H9 (cell line): ENCODE results near the gene DEFB126. TPM values are rescaled to one million over a fixed set of nuclear protein-coding genes. Genes with fewer than 3 reads are reported as not detected.

Experiments used
- DNase-seq: peaks from one replicate; pipeline ENCODE4 v3.0.0-alpha.2; 2017
- H2AFZ ChIP-seq: one replicate; pipeline ENCODE4 v1.6.1; 2013; ENCODE audit warnings: mild to moderate bottlenecking, low read length, control low read depth, moderate library complexity
- H2AK5ac ChIP-seq: 2 replicates; pipeline ENCODE4 v1.6.1; 2013; ENCODE audit warnings: low read length, control low read depth, mixed read lengths; ENCODE audit not compliant: insufficient read length
- H2BK120ac ChIP-seq: one replicate; pipeline ENCODE4 v1.6.1; 2013; ENCODE audit warnings: low read depth, mild to moderate bottlenecking, low read length, control low read depth, inconsistent platforms; ENCODE audit not compliant: poor library complexity, severe bottlenecking
- H2BK12ac ChIP-seq: 2 replicates; pipeline ENCODE4 v1.6.1; 2013; ENCODE audit warnings: low read length, control low read depth, mixed read lengths, low read depth; ENCODE audit not compliant: insufficient read length
- H2BK15ac ChIP-seq: 2 replicates; pipeline ENCODE4 v1.6.1; 2013; ENCODE audit warnings: low read depth, low read length, control low read depth
- H2BK20ac ChIP-seq: one replicate; pipeline ENCODE4 v1.6.1; 2013; ENCODE audit warnings: low read depth, mild to moderate bottlenecking, low read length, control low read depth, inconsistent platforms; ENCODE audit not compliant: poor library complexity, severe bottlenecking
- H2BK5ac ChIP-seq: 2 replicates; pipeline ENCODE4 v1.6.1; 2013; ENCODE audit warnings: low read length, control low read depth, mixed read lengths; ENCODE audit not compliant: insufficient read length
- H3K14ac ChIP-seq: 2 replicates; pipeline ENCODE4 v1.6.1; 2013; ENCODE audit warnings: low read length, control low read depth; ENCODE audit not compliant: insufficient read depth
- H3K18ac ChIP-seq: 2 replicates; pipeline ENCODE4 v1.6.1; 2013; ENCODE audit warnings: low read depth, mild to moderate bottlenecking, mixed read lengths, low read length, control low read depth; ENCODE audit not compliant: insufficient read length
- H3K23ac ChIP-seq: 2 replicates; pipeline ENCODE4 v1.6.1; 2013; ENCODE audit warnings: low read length, control low read depth, mixed read lengths, low read depth; ENCODE audit not compliant: insufficient read length
- H3K23me2 ChIP-seq: 2 replicates; pipeline ENCODE4 v1.6.1; 2013; ENCODE audit warnings: low read depth, mild to moderate bottlenecking, mixed read lengths, low read length, control low read depth; ENCODE audit not compliant: insufficient read length, poor library complexity, severe bottlenecking
- H3K27ac ChIP-seq: 2 replicates; pipeline ENCODE4 v1.5.1; 2013; ENCODE audit warnings: low read length, control low read depth, mixed read lengths, low read depth; ENCODE audit not compliant: insufficient read length
- H3K27me3 ChIP-seq: 2 replicates; pipeline ENCODE4 v1.6.1; 2013; ENCODE audit warnings: low read length, control low read depth, inconsistent platforms; ENCODE audit not compliant: insufficient read depth
- H3K4ac ChIP-seq: 2 replicates; pipeline ENCODE4 v1.6.1; 2013; ENCODE audit warnings: low read depth, mild to moderate bottlenecking, control low read depth, inconsistent platforms, low read length, moderate library complexity
- H3K4me1 ChIP-seq: 2 replicates; pipeline ENCODE4 v1.6.1; 2013; ENCODE audit warnings: low read length, control low read depth, inconsistent platforms; ENCODE audit not compliant: insufficient read depth
- H3K4me2 ChIP-seq: 2 replicates; pipeline ENCODE4 v1.6.1; 2013; ENCODE audit warnings: low read length, control low read depth, mixed read lengths; ENCODE audit not compliant: insufficient read length, insufficient read depth
- H3K56ac ChIP-seq: 2 replicates; pipeline ENCODE4 v1.6.1; 2013; ENCODE audit warnings: low read depth, mild to moderate bottlenecking, mixed read lengths, low read length, control low read depth; ENCODE audit not compliant: insufficient read length
- H3K79me1 ChIP-seq: 2 replicates; pipeline ENCODE4 v1.6.1; 2013; ENCODE audit warnings: low read depth, mild to moderate bottlenecking, moderate library complexity, low read length, control low read depth, inconsistent platforms; ENCODE audit not compliant: insufficient read depth, poor library complexity, severe bottlenecking
- H3K79me2 ChIP-seq: 2 replicates; pipeline ENCODE4 v1.6.1; 2013; ENCODE audit warnings: low read length, control low read depth, inconsistent platforms; ENCODE audit not compliant: insufficient read depth
- H3K9ac ChIP-seq: 2 replicates; pipeline ENCODE4 v1.6.1; 2013; ENCODE audit warnings: low read length, control low read depth, mixed read lengths; ENCODE audit not compliant: insufficient read length; ENCODE audit errors: extremely low read depth
- H3K9me3 ChIP-seq: one replicate; pipeline ENCODE4 v1.6.1; 2013; ENCODE audit warnings: low read depth, low read length, inconsistent platforms; ENCODE audit not compliant: control insufficient read depth
- H3T11ph ChIP-seq: one replicate; pipeline ENCODE4 v1.6.1; 2013; ENCODE audit warnings: mild to moderate bottlenecking, low read length, control low read depth, inconsistent platforms
- H4K20me1 ChIP-seq: one replicate; pipeline ENCODE4 v1.6.1; 2013; ENCODE audit not compliant: control insufficient read depth, insufficient read length, insufficient read depth
- H4K5ac ChIP-seq: 2 replicates; pipeline ENCODE4 v1.6.1; 2013; ENCODE audit warnings: low read depth, mild to moderate bottlenecking, mixed read lengths, low read length, control low read depth; ENCODE audit not compliant: insufficient read length
- H4K8ac ChIP-seq: replicated peaks from 2 replicates; pipeline ENCODE4 v1.6.1; 2013; ENCODE audit warnings: low read length, control low read depth, mixed read lengths, low read depth; ENCODE audit not compliant: insufficient read length
- H4K91ac ChIP-seq: 2 replicates; pipeline ENCODE4 v1.6.1; 2013; ENCODE audit warnings: low read depth, mild to moderate bottlenecking, moderate library complexity, mixed read lengths, low read length, control low read depth; ENCODE audit not compliant: insufficient read length
- H3K27ac Mint-ChIP-seq, 3 experiments: 2 replicates in 2 of 3; 3 replicates in 1 of 3; pipeline ENCODE4 v1.8.0; 2020 to 2021; ENCODE audit warnings: mixed read lengths in 3 of 3, mild to moderate bottlenecking in 1 of 3, moderate library complexity in 1 of 3
- H3K27me3 Mint-ChIP-seq: 2 replicates; pipeline ENCODE4 v1.8.0; 2021; ENCODE audit warnings: low read depth, mild to moderate bottlenecking, moderate library complexity, mixed read lengths
- H3K36me3 Mint-ChIP-seq, 3 experiments: 2 replicates in 2 of 3; 3 replicates in 1 of 3; pipeline ENCODE4 v1.8.0; 2020 to 2021; ENCODE audit warnings: low read depth in 3 of 3, mixed read lengths in 3 of 3; ENCODE audit not compliant: insufficient read depth in 1 of 3
- H3K4me1 Mint-ChIP-seq, 2 experiments: 2 replicates each; pipeline ENCODE4 v1.8.0; 2020; ENCODE audit warnings: mixed read lengths in 2 of 2
- H3K4me3 Mint-ChIP-seq, 2 experiments: 2 replicates in 1 of 2; 3 replicates in 1 of 2; pipeline ENCODE4 v1.8.0; 2020 to 2021; ENCODE audit warnings: mild to moderate bottlenecking in 2 of 2, mixed read lengths in 2 of 2, moderate library complexity in 1 of 2
- H3K9me3 Mint-ChIP-seq, 2 experiments: 2 replicates in 1 of 2; 3 replicates in 1 of 2; pipeline ENCODE4 v1.8.0; 2020; ENCODE audit warnings: mild to moderate bottlenecking in 2 of 2, mixed read lengths in 2 of 2, moderate library complexity in 1 of 2
- CTCF ChIP-seq: fragments of 200-600 bp; sonication (generic); conservative IDR thresholded peaks from 3 replicates; pipeline ENCODE4 v1.8.0; 2021; ENCODE audit warnings: antibody characterized with exemption, mild to moderate bottlenecking
- WGBS: extraction: QIAGEN DNeasy Blood & Tissue Kit; methylation state at CpG from one replicate; pipeline ENCODE4 v1.1.7; 2013; ENCODE audit warnings: missing lambda C conversion rate, low lambda C conversion rate, mixed read lengths; ENCODE audit not compliant: insufficient read length; ENCODE audit errors: extremely low coverage; 5-methylcytosine and 5-hydroxymethylcytosine counted together
- total RNA-seq: library from RNA; stranded (reverse); gene quantifications from 2 replicates; pipeline ENCODE4 v1.2.1, GENCODE V29; 2021

DEFB126 gene
- total RNA-seq, 1 experiment from 2014 or later = not detected

GRCh38 chr20:187733-188132 lies 45.3 kb downstream of the DEFB126 start:
- Histone ChIP-seq H4K5ac (no peak overlapping the region), H3K79me1 (no peaks in the 10 kb centered on the region), H3K4me2 (no peak overlapping the region), H2AFZ (no peak overlapping the region), H4K8ac (no peak overlapping the region), H2BK120ac (no peak overlapping the region), H3K9ac (no peak overlapping the region), H3K18ac (no peak overlapping the region), H2BK20ac (no peak overlapping the region), H3K27me3 (no peaks in the 10 kb centered on the region), H4K20me1 (no peaks in the 10 kb centered on the region), H3K14ac (no peak overlapping the region), H3K27ac (no peak overlapping the region), H3K56ac (no peak overlapping the region), H3K23ac (no peak overlapping the region), H3T11ph (no peak overlapping the region), H2BK5ac (no peak overlapping the region), H2BK15ac (no peak overlapping the region), H3K23me2 (no peaks in the 10 kb centered on the region), H3K79me2 (no peaks in the 10 kb centered on the region), H2BK12ac (no peak overlapping the region), H2AK5ac (no peak overlapping the region), H3K9me3 (peaks cover 18% of the 10 kb centered on the region), H3K4me1 (no peaks in the 10 kb centered on the region), H3K4ac (no peak overlapping the region), H4K91ac (no peak overlapping the region)
- Mint-ChIP-seq H3K9me3 (peaks cover 28 to 98% of the 10 kb centered on the region in 2 experiments), H3K27me3 (peaks cover 56% of the 10 kb centered on the region), H3K4me1 (peaks cover 0 to 5% of the 10 kb centered on the region in 2 experiments; a peak in 1 of 4 replicates), H3K27ac (no peak overlapping the region), H3K36me3 (no peaks in the 10 kb centered on the region; a peak in 1 of 7 replicates), H3K4me3 (no peak overlapping the region)
- WGBS = no CpG with 5 or more reads among the region's 2 CpGs
- TF ChIP-seq CTCF = no peak
- DNase-seq = no peak
